Activated CD8-positive, alpha-beta memory T cell treated with anti-CD3 and anti-CD28 coated beads, Interleukin-2, amount 10 ng/mL, durations not matched to agents 7 days and 5 days (primary cell): Measurements from ENCODE around the gene UGT1A8. TPM values are rescaled to one million over a fixed set of nuclear protein-coding genes. Genes with fewer than 3 reads are reported as not detected.
"Not testable (repeated sequence)": the region's sequence is repeated elsewhere in the genome, so short reads cannot be mapped to it uniquely, and the experiment has no call there.

ENCODE experiments used
- ATAC-seq: fragments of 150-1000 bp; cut with Tn5 transposase; one replicate; pipeline ENCODE4 v1.10.0; 2021; ENCODE audit warnings: moderate library complexity
- CTCF ChIA-PET: fragments of 350-600 bp; sonication (Branson Sonifier 250); formaldehyde crosslinking; loops from one replicate; lab custom pipeline; 2021; ENCODE audit warnings: antibody characterized with exemption; lab: Charles Lee
- DNase-seq: peaks from one replicate; pipeline ENCODE4 v3.0.0-alpha.2; 2020
- H3K27ac Mint-ChIP-seq: one replicate; pipeline ENCODE4 v1.8.0; 2021; ENCODE audit warnings: mild to moderate bottlenecking, mixed read lengths
- H3K27me3 Mint-ChIP-seq: one replicate; pipeline ENCODE4 v1.8.0; 2021; ENCODE audit warnings: mixed read lengths
- H3K36me3 Mint-ChIP-seq: one replicate; pipeline ENCODE4 v1.8.0; 2021; ENCODE audit warnings: mild to moderate bottlenecking, mixed read lengths
- H3K4me1 Mint-ChIP-seq: one replicate; pipeline ENCODE4 v1.8.0; 2021; ENCODE audit warnings: mixed read lengths
- H3K4me3 Mint-ChIP-seq: one replicate; pipeline ENCODE4 v1.8.0; 2021; ENCODE audit warnings: mild to moderate bottlenecking, moderate library complexity, mixed read lengths
- H3K9me3 Mint-ChIP-seq: one replicate; pipeline ENCODE4 v1.8.0; 2022; ENCODE audit warnings: low read depth, mixed read lengths
- total RNA-seq, 2 experiments: library from RNA; stranded (reverse); gene quantifications; one replicate each; pipeline ENCODE4 v1.2.3, GENCODE V29; 2021

UGT1A8 gene
- total RNA-seq, 2 experiments from 2014 or later, result not detected

DNA sequence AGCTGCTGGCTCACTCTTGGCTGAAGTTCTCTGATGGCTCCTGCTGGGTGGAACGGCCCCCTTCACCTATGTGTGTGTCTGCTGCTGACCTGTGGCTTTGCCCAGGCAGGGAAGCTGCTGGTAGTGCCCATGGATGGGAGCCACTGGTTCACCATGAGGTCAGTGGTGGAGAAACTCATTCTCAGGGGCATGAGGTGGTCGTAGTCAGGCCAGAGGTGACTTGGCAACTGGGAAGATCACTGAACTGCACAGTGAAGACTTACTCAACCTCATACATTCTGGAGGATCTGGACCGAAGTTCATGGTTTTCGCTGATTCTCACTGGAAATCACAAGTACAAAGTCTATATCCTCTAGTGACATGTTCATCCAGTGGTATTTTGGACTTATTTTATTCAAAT is 13.9 kb upstream of the UGT1A8 start:
- Mint-ChIP-seq H3K27me3 (peaks cover 38% of the 10 kb centered on the region), H3K27ac (no peak overlapping the region), H3K36me3 (no peaks in the 10 kb centered on the region), H3K4me3 (no peak overlapping the region), H3K4me1 (no peaks in the 10 kb centered on the region), H3K9me3 (no peaks in the 10 kb centered on the region)
- DNase-seq (no peak), ATAC-seq (no peak)
- CTCF ChIA-PET, result no interaction called here

DNA sequence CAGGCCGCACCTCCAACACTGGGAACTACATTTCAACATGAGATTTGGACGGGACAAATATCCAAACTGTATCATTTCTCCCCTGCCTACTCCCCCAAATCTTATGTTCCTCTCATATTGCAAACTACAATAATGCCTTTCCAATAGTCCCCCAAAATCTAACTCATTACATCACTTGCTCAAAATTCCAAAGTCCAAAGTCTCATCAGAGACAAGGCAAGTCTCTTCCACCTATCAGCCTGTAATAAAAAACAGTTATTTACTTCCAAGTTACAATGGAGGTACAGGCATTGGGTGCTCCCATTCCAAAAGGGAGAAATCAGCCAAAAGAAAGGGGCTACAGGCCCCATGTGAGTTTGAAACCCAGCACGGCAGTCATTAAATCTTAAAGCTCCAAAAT is 12.6 kb upstream of the UGT1A8 start:
- H3K27ac Mint-ChIP-seq, result no peak overlapping the region
- H3K27me3 Mint-ChIP-seq, result peaks cover 31% of the 10 kb centered on the region
- DNase-seq (no peak), ATAC-seq (no peak)
- H3K9me3 Mint-ChIP-seq, result no peaks in the 10 kb centered on the region
- CTCF ChIA-PET, result no interaction called here
- H3K36me3 Mint-ChIP-seq, result no peaks in the 10 kb centered on the region
- H3K4me1 Mint-ChIP-seq, result no peaks in the 10 kb centered on the region
- no peak overlapping the region for H3K4me3 Mint-ChIP-seq

DNA sequence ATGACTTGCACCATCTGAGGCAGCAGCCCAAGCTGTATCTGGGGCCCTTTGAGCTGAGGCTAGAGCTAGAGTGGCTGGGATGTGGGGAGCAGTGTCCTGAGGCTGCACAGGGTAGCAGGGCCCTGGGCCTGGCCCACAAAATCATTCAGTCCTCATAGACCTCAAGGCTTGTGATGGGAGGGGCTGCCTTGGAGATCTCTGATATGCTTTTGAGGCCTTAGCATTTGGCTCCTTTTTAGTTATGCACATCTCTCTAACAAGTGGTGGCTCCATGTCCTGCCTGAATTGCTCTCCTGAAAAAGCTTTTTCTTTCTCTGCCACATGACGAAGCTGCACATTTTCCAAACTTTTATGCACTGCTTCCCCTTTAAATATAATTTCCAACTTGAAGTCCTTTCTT is 11.8 kb upstream of the UGT1A8 start:
- Mint-ChIP-seq H3K27ac (no peak overlapping the region), H3K36me3 (no peaks in the 10 kb centered on the region), H3K9me3 (peaks cover 4% of the 10 kb centered on the region), H3K4me1 (no peaks in the 10 kb centered on the region), H3K27me3 (peaks cover 24% of the 10 kb centered on the region), H3K4me3 (no peak overlapping the region)
- CTCF ChIA-PET, result no interaction called here
- DNase-seq (no peak), ATAC-seq (no peak)

DNA sequence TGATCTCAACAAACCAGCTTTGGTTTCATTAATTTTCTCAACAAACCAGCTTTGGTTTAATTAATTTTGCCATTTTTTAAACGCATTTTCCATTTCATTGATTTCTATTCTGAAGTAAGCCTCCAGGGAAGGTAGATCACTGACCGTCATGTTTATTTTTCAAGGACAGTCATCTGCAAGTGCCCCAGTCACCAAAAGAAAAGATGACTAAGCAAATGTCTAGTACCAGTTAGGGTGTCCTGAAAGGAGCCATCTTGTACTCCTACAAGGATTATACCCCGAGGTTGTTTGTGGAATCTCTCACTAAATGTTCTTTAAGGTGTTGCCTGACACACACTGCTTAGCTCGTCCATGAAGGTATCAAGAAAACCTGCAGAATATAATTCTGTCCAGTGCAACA is 6.1 kb upstream of the UGT1A8 start:
- peaks cover 8% of the 10 kb centered on the region for H3K9me3 Mint-ChIP-seq
- no peaks in the 10 kb centered on the region for H3K4me1 Mint-ChIP-seq
- H3K27me3 Mint-ChIP-seq, result peaks cover 32% of the 10 kb centered on the region
- no peak overlapping the region for H3K27ac Mint-ChIP-seq
- H3K36me3 Mint-ChIP-seq, result peaks cover 1% of the 10 kb centered on the region
- no peak for DNase-seq
- H3K4me3 Mint-ChIP-seq, result no peak overlapping the region
- CTCF ChIA-PET, result no interaction called here
- ATAC-seq, result no peak

DNA sequence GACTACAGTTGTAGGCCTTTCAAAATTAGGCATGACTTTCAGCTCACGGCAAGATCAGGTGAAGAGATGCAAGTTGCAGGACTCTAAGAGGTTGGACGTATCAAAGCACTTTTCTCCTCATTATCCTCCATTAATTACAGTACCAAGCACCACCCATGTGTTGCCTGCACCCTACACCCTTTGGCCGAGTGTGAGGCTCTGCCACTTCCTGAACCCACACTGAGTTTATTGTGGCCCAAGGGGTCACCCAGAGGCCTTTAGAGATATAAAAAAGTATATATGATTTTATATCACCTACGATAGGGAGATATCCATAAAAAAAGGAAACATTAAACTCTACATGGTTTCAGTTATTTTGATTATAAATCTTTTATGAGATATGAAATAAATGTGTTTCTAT is 2.8 kb downstream of the UGT1A8 start:
- peaks cover 46% of the 10 kb centered on the region for H3K27me3 Mint-ChIP-seq
- H3K4me3 Mint-ChIP-seq, result no peak overlapping the region
- ATAC-seq (no peak), DNase-seq (no peak)
- no peaks in the 10 kb centered on the region for H3K9me3 Mint-ChIP-seq
- H3K4me1 Mint-ChIP-seq, result no peaks in the 10 kb centered on the region
- no peak overlapping the region for H3K27ac Mint-ChIP-seq
- CTCF ChIA-PET, result no interaction called here
- H3K36me3 Mint-ChIP-seq, result no peaks in the 10 kb centered on the region

DNA sequence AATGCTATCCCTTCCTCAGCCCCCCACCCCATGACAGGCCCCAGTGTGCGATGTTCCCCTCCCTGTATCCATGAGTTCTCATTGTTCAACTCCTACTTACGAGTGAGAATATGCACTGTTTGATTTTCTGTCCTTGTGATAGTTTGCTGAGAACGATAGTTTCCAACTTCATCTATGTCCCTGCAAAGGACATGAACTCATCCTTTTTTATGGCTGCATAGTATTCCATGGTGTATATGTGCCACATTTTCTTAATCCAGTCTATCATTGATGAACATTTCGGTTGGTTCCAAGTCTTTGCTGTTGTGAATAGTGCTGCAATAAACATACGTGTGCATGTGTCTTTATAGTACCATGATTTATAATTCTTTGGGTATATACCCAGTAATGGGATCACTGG is 4.4 kb downstream of the UGT1A8 start:
- H3K4me3 Mint-ChIP-seq, CTCF ChIA-PET: not testable (repeated sequence)

DNA sequence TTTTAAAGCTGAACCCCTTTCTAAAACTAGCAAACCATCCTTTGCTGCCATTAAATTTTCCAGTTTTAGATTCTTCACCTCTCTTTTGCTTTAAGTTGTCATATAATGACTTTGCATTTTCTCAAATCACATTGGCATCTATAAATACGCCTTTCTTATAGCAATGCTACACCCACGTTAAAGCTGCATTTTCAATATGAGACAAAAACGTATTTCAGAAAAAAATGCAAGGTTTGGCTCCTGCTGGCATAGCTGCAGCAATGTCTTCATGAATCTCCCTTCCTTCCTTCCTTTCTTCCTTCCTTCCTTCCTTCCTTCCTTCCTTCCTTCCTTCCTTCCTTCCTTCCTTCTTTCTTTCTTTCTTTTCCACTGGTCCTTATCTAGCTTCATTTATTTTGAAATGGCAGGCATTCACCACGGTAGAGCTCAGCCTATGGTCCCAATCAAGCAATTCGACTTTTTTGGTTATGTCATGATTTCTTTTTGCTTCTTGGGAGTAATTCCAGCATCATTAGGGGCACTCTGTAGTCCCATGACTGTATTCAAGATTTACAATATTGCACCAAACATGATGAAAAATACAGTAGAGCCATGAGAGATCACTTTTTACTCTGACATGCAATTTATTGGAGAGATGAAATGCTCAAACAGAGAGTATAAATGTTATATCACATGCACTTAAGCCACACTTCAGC is 10.0 kb downstream of the UGT1A8 start:
- no peaks in the 10 kb centered on the region for H3K4me1 Mint-ChIP-seq
- CTCF ChIA-PET, result no interaction called here
- H3K4me3 Mint-ChIP-seq, result no peak overlapping the region
- H3K36me3 Mint-ChIP-seq, result peaks cover 2% of the 10 kb centered on the region
- H3K27me3 Mint-ChIP-seq, result peaks cover 50% of the 10 kb centered on the region
- ATAC-seq, result no peak
- H3K9me3 Mint-ChIP-seq, result peaks cover 5% of the 10 kb centered on the region
- DNase-seq, result no peak
- no peak overlapping the region for H3K27ac Mint-ChIP-seq

More for the DNA sequence above, 4.4 kb downstream of the UGT1A8 start:
- H3K27ac Mint-ChIP-seq, H3K36me3 Mint-ChIP-seq, ATAC-seq, DNase-seq, H3K9me3 Mint-ChIP-seq, H3K4me1 Mint-ChIP-seq: not testable (repeated sequence)
- peaks cover 35% of the 10 kb centered on the region for H3K27me3 Mint-ChIP-seq

DNA sequence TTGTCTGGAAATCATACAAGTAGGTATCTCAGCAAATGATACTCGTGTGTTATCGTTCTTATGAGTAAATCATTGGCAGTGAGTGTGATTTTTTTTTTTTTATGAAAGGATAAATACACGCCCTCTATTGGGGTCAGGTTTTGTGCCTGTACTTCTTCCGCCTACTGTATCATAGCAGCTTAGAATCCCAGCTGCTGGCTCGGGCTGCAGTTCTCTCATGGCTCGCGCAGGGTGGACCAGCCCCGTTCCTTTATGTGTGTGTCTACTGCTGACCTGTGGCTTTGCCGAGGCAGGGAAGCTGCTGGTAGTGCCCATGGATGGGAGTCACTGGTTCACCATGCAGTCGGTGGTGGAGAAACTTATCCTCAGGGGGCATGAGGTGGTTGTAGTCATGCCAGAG is 18.9 kb downstream of the UGT1A8 start, which contains the start of gene UGT1A10:
Gene UGT1A10, plus strand, starts transcription at position 143 of the 400 bp plus-strand sequence. Its CDS starts 75 bp downstream, at position 218.
- H3K9me3 Mint-ChIP-seq, CTCF ChIA-PET, ATAC-seq, H3K4me1 Mint-ChIP-seq, H3K36me3 Mint-ChIP-seq, H3K4me3 Mint-ChIP-seq, H3K27ac Mint-ChIP-seq, DNase-seq: not testable (repeated sequence)
- peaks cover 43% of the 10 kb centered on the region for H3K27me3 Mint-ChIP-seq

DNA sequence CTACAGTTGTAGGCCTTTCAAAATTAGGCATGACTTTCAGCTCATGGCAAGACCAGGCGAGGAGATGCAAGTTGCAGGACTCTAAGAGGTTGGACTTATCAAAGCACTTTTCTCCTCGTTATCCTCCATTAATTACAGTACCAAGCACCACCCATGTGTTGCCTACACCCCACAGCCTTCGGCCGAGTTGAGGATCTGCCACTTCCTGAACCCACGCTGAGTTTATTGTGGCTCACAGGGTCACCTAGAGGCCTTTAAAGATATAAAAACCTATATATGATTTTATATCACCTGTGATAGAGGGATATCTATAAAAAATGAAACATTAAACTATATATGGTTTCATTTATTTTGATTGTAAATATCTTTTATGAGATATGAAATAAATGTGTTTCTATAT is 21.4 kb downstream of the UGT1A8 start:
- ATAC-seq (no peak), DNase-seq (no peak)
- no peak overlapping the region for H3K27ac Mint-ChIP-seq
- no peaks in the 10 kb centered on the region for H3K36me3 Mint-ChIP-seq
- no peaks in the 10 kb centered on the region for H3K9me3 Mint-ChIP-seq
- H3K27me3 Mint-ChIP-seq, result peaks cover 33% of the 10 kb centered on the region
- no peak overlapping the region for H3K4me3 Mint-ChIP-seq
- H3K4me1 Mint-ChIP-seq, result no peaks in the 10 kb centered on the region
- CTCF ChIA-PET, result no interaction called here

DNA sequence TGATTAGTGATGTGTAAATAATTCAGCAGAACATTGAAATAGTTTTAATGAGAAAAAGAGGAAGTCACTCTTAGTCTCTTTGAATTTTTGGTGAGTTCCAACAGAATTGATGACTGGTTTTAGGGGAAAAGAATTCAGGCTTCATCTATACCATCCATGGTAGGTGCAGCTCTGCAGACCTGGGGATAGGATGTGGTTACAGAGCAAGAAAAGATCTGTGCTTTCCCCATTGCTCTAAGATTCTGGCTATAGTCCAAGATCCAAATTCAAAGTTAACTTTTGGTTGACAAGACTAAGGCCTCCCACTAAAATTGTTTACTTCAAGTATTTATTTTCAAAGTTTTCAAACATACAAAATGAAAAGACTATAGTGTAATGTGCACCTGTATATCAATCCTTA is 22.4 kb downstream of the UGT1A8 start:
- Mint-ChIP-seq H3K4me3 (no peak overlapping the region), H3K9me3 (no peaks in the 10 kb centered on the region), H3K36me3 (no peaks in the 10 kb centered on the region), H3K4me1 (no peaks in the 10 kb centered on the region), H3K27ac (no peak overlapping the region), H3K27me3 (peaks cover 26% of the 10 kb centered on the region)
- CTCF ChIA-PET, result no interaction called here
- no peak for DNase-seq
- ATAC-seq, result no peak

DNA sequence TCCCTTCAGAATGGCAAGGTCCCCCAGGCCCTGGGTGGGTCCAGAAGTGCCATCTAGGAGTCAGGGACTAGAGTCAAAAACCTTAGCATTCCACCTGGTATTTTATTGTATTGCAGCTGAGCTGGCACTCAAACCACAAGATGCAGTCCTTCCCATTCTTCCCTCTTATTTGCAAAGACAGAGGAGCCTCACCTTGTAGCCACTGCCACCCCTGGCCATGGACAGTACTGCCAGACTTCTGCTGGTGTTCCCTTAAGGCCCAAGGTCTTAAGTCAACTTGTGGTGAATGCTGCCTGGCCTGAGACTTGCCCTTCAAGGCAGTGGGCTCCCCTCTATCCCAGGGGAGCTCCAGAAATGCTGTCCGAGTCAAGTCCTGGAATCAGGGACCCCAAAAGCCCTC is 25.7 kb downstream of the UGT1A8 start:
- Mint-ChIP-seq H3K27me3 (peaks cover 19% of the 10 kb centered on the region), H3K27ac (no peak overlapping the region)
- CTCF ChIA-PET, result no interaction called here

DNA sequence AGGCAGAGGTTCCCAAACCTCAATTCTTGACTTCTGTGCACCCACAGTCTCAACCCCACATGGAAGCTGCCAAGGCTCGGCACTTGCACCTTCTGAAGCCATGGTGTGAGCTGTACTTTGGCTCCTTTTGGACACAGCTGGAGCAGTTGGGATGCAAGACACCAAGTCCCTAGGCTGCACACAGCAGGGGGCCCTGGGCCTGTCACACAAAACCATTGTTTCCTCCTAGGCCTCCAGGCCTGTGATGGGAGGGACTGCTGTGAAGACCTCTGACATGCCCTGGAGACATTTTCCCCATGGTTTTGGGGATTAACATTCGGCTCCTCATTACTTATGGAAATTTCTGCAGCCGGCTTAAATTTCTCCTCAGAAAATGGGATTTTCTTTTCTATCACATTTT is 28.6 kb downstream of the UGT1A8 start:
- ATAC-seq, H3K36me3 Mint-ChIP-seq, DNase-seq, H3K27ac Mint-ChIP-seq, H3K4me3 Mint-ChIP-seq, CTCF ChIA-PET, H3K9me3 Mint-ChIP-seq, H3K4me1 Mint-ChIP-seq: not testable (repeated sequence)
- peaks cover 33% of the 10 kb centered on the region for H3K27me3 Mint-ChIP-seq

More for the DNA sequence above, 25.7 kb downstream of the UGT1A8 start:
- no peak overlapping the region for H3K4me3 Mint-ChIP-seq
- H3K9me3 Mint-ChIP-seq, result peaks cover 9% of the 10 kb centered on the region
- peaks cover 5% of the 10 kb centered on the region for H3K36me3 Mint-ChIP-seq
- H3K4me1 Mint-ChIP-seq, result no peaks in the 10 kb centered on the region
- ATAC-seq, result no peak
- no peak for DNase-seq

DNA sequence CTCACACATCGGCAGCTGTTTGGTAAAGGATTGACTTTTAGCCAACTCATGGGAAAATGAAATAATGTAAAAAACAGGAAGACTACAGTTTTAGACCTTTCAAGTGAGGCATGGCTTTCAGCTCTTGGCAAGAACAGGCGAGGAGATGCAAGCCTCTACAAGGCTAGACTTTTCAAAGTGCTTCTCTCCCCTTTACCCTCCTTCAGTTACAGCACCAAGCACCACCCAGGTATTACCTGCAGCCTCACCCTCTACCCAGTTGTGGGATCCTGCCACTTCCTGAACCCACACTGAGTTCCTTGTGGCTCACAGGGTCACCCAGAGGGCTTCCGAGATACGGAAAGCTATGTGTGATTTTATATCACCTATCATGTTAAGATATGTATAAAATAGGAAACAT is 33.5 kb downstream of the UGT1A8 start:
- H3K27me3 Mint-ChIP-seq, result peaks cover 59% of the 10 kb centered on the region
- ATAC-seq (no peak), DNase-seq (no peak)
- H3K4me3 Mint-ChIP-seq, result no peak overlapping the region
- no peak overlapping the region for H3K27ac Mint-ChIP-seq
- H3K36me3 Mint-ChIP-seq, result peaks cover 5% of the 10 kb centered on the region
- CTCF ChIA-PET, result no interaction called here
- peaks cover 6% of the 10 kb centered on the region for H3K9me3 Mint-ChIP-seq
- H3K4me1 Mint-ChIP-seq, result peaks cover 11% of the 10 kb centered on the region

DNA sequence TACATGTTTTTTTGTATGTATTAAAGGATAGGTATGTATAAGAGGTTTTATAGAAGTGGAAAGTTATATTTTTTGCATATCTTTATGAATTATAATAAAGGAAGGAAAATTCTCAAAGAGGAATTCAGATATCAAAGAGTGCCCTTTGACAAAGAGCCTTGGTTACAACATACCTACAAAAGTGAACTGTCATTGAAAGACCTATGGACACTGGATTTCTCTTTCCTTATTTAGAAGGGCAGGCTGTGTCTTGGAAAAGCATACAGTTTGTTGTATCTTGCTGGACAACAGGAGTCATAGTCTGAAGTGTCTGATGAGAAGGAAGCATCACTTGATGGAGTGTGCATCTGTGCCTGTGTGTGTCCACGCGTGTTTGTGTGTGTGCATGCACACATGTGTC is 34.0 kb downstream of the UGT1A8 start:
- no peak for ATAC-seq
- Mint-ChIP-seq H3K27me3 (peaks cover 62% of the 10 kb centered on the region), H3K9me3 (peaks cover 5% of the 10 kb centered on the region), H3K4me3 (no peak overlapping the region), H3K36me3 (peaks cover 3% of the 10 kb centered on the region), H3K4me1 (peaks cover 15% of the 10 kb centered on the region), H3K27ac (no peak overlapping the region)
- CTCF ChIA-PET, result no interaction called here
- no peak for DNase-seq
